SK-N-SH (cell line): ENCODE measurements around the gene HNRNPH1.
"Not testable (repeated sequence)": the region's sequence is repeated elsewhere in the genome, so short reads cannot be mapped to it uniquely, and the experiment has no call there.

Experiments used
- CTCF ChIP-seq: fragments of 200-600 bp; sonication (generic); IDR thresholded peaks from 2 replicates; pipeline ENCODE4 v1.6.1; 2017; ENCODE audit warnings: antibody characterized with exemption, mild to moderate bottlenecking, moderate library complexity
- EP300 ChIP-seq, 2 experiments: IDR thresholded peaks; 2 replicates each; pipeline versions ENCODE4 v1.4.0 to v1.6.1; 2012; ENCODE audit warnings: borderline replicate concordance in 1 of 2, low read depth in 1 of 2, low read length in 1 of 2
- EZH2phosphoT487 ChIP-seq: fragments of 200-600 bp; sonication (generic); IDR thresholded peaks from 2 replicates; pipeline ENCODE4 v1.6.1; 2017; ENCODE audit warnings: low read depth, mixed run types, mild to moderate bottlenecking, antibody characterized with exemption, moderate library complexity, borderline replicate concordance
- FOSL2 ChIP-seq: IDR thresholded peaks from 2 replicates; pipeline ENCODE4 v1.4.0; 2012; ENCODE audit warnings: low read depth, mild to moderate bottlenecking, moderate library complexity, borderline replicate concordance
- FOXJ3 ChIP-seq: sonication (generic); formaldehyde crosslinking; IDR thresholded peaks from 2 replicates; pipeline ENCODE4 v1.5.1; 2020; ENCODE audit warnings: mild to moderate bottlenecking, missing genetic modification reagents
- GATA2 ChIP-seq: sonication (generic); formaldehyde crosslinking; IDR thresholded peaks from 2 replicates; pipeline ENCODE4 v1.5.0; 2020; ENCODE audit warnings: mild to moderate bottlenecking, missing genetic modification reagents
- MEF2A ChIP-seq: IDR thresholded peaks from 2 replicates; pipeline ENCODE4 v1.4.0; 2012; ENCODE audit warnings: low read depth, borderline replicate concordance
- MXI1 ChIP-seq: IDR thresholded peaks from 2 replicates; pipeline ENCODE4 v1.6.1; 2012; ENCODE audit warnings: mild to moderate bottlenecking, low read depth, low read length, improper control_type of control experiment
- NFIC ChIP-seq: IDR thresholded peaks from 2 replicates; pipeline ENCODE4 v1.4.0; 2012; ENCODE audit warnings: borderline replicate concordance
- PBX3 ChIP-seq: IDR thresholded peaks from 2 replicates; pipeline ENCODE4; 2012
- POLR2AphosphoS5 ChIP-seq: IDR thresholded peaks from 2 replicates; pipeline ENCODE4 v1.6.1; 2012; ENCODE audit warnings: low read depth, low read length
- RXRA ChIP-seq: IDR thresholded peaks from 2 replicates; pipeline ENCODE4 v1.4.0; 2012; ENCODE audit warnings: low read depth, mild to moderate bottlenecking, borderline replicate concordance
- SIN3A ChIP-seq: IDR thresholded peaks from 2 replicates; pipeline ENCODE4 v1.6.1; 2012; ENCODE audit warnings: low read depth, mild to moderate bottlenecking, low read length, moderate library complexity, borderline replicate concordance
- TAF1 ChIP-seq: IDR thresholded peaks from 2 replicates; pipeline ENCODE4 v1.6.1; 2012; ENCODE audit warnings: low read depth, mild to moderate bottlenecking, low read length, moderate library complexity, borderline replicate concordance

- TF ChIP-seq CTCF; TAF1; EP300 (IDR thresholded peaks at IDR 0.05; ENCODE audit: borderline replicate concordance in 1 of 2, low read depth in 1 of 2, low read length in 1 of 2); FOSL2; MEF2A; GATA2; POLR2AphosphoS5; SIN3A; RXRA; MXI1; EZH2phosphoT487; FOXJ3 (CRISPR knock-in tag); PBX3; NFIC: not testable (repeated sequence)
These were observed 38.2 kb upstream of the HNRNPH1 start for GRCh38 chr5:179661647-179662046.
